RWPE2 (cell line): ENCODE measurements around the gene NEU4.

Source experiments
- ATAC-seq: fragments of 200-7000 bp; cut with Tn5 transposase; 3 replicates; pipeline ENCODE4 v1.9.1; 2021; ENCODE audit warnings: low read depth
- DNase-seq: peaks from one replicate; pipeline ENCODE4 v3.0.0-alpha.2; 2020; ENCODE audit warnings: low spot score
- H3K27ac ChIP-seq: fragments of 450-650 bp; 2 replicates; pipeline ENCODE4 v1.5.1; 2017; ENCODE audit warnings: mild to moderate bottlenecking; ENCODE audit not compliant: poor library complexity, severe bottlenecking
- H3K27me3 ChIP-seq: fragments of 250-450 bp; sonication (Bioruptor Pico); 2 replicates; pipeline ENCODE4 v1.5.1; 2021; ENCODE audit warnings: mild to moderate bottlenecking, moderate library complexity; ENCODE audit not compliant: insufficient read depth, poor library complexity, severe bottlenecking
- H3K36me3 ChIP-seq: fragments of 250-450 bp; sonication (Bioruptor Pico); 2 replicates; pipeline ENCODE4 v1.5.1; 2020; ENCODE audit warnings: low read depth, mild to moderate bottlenecking, moderate library complexity
- H3K4me1 ChIP-seq: fragments of 250-450 bp; sonication (Bioruptor Pico); 2 replicates; pipeline ENCODE4 v1.5.1; 2021; ENCODE audit warnings: mild to moderate bottlenecking, moderate library complexity; ENCODE audit not compliant: insufficient read depth, poor library complexity, severe bottlenecking
- H3K4me3 ChIP-seq: fragments of 250-450 bp; sonication (Bioruptor Pico); 2 replicates; pipeline ENCODE4 v1.5.1; 2021; ENCODE audit warnings: mild to moderate bottlenecking, moderate library complexity; ENCODE audit not compliant: severe bottlenecking
- H3K9me3 ChIP-seq: fragments of 250-450 bp; sonication (Bioruptor Pico); 2 replicates; pipeline ENCODE4 v1.5.1; 2021; ENCODE audit warnings: mild to moderate bottlenecking, moderate library complexity; ENCODE audit not compliant: severe bottlenecking
- TF ChIP-seq, protein P1 (sequence below): fragments of 450-650 bp; IDR thresholded peaks from one replicate; pipeline ENCODE4 v1.5.1; 2017; ENCODE audit warnings: mild to moderate bottlenecking, moderate library complexity; ENCODE audit not compliant: poor library complexity, severe bottlenecking

Gene NEU4

DNA sequence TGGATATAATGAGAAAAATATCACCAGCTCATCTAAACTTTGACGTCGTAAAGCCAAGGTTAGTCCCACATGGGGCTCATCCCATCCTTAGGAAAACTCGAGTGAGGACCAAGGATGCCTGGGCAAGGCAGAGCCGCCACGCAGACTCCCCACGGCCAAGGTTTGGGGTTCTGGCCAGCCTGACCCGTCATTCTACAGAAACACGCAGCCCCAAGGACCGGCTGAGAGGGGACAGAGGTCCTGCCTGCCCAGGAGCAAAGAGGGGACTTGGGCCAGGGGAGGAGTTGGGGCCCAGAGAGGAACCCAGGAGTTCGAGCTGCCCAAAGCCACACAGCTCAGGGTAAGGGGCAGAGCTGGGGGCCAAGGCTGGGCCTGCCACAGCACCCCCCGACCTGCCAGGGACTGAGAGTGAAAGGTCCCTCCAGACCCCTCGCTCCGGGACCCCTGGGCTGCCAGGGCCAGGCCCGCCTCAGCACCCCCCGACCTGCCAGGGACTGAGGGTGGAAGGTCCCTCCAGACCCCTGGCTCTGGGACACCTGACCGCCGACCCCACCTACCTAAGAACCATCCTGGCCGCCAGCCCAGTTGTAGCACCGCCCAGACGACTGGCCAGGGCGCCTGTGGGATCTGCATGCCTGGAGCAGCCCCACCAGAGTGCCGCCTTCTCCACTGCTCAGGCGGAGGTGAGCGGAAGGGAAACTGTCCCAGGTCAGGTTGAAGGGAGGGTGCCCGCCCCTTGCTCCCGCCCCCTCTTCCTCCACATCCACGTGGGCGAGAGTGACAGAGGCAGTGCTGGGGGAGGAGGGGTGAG lies 49.4 kb downstream of the NEU4 start, which contains the start of gene PDCD1:
TSS of gene PDCD1 (minus strand) at position 689 of the 811 bp plus-strand sequence. CDS start at position 633, 56 bp downstream.
- ATAC-seq, result no peak
- H3K27ac ChIP-seq, result no peak within 1 kb of the TSS
- H3K4me3 ChIP-seq, result no peak within 1 kb of the TSS
- H3K27me3 ChIP-seq, result no peaks in the 10 kb centered on the region
- DNase-seq, result peak; percentile 58
- H3K9me3 ChIP-seq, result no peaks in the 10 kb centered on the region
- H3K4me1 ChIP-seq, result no peaks in the 10 kb centered on the region
- TF ChIP-seq, protein P1, sequence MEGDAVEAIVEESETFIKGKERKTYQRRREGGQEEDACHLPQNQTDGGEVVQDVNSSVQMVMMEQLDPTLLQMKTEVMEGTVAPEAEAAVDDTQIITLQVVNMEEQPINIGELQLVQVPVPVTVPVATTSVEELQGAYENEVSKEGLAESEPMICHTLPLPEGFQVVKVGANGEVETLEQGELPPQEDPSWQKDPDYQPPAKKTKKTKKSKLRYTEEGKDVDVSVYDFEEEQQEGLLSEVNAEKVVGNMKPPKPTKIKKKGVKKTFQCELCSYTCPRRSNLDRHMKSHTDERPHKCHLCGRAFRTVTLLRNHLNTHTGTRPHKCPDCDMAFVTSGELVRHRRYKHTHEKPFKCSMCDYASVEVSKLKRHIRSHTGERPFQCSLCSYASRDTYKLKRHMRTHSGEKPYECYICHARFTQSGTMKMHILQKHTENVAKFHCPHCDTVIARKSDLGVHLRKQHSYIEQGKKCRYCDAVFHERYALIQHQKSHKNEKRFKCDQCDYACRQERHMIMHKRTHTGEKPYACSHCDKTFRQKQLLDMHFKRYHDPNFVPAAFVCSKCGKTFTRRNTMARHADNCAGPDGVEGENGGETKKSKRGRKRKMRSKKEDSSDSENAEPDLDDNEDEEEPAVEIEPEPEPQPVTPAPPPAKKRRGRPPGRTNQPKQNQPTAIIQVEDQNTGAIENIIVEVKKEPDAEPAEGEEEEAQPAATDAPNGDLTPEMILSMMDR, result no peak
- no peaks in the 10 kb centered on the region for H3K36me3 ChIP-seq

DNA sequence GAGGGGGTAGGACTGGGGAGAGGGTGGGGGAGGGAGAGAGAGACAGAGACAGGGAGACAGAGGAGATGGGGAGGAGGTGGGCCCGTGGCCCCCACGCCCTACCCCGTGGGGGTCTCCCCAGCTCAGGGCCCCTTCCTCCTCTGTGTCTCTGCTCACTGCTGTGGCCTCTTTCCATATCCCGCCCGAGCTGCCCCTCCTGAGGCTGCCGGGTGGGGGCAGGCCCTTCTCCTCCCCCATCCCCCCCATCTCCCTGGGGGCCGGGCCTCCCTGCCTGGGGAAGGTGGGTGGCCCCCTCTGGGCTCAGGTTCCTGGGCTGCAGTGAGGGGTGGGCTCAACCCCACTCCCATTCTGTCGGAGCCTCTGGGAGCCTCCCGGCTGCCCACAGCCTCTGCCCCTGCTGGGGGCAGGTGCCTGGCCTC lies 50.0 kb downstream of the NEU4 start:
- Histone ChIP-seq H3K4me3 (no peak overlapping the region), H3K4me1 (no peaks in the 10 kb centered on the region), H3K9me3 (no peaks in the 10 kb centered on the region), H3K36me3 (no peaks in the 10 kb centered on the region), H3K27me3 (no peaks in the 10 kb centered on the region), H3K27ac (no peak overlapping the region)
- TF ChIP-seq, protein P1, result no peak
- no peak for DNase-seq
- no peak for ATAC-seq

DNA sequence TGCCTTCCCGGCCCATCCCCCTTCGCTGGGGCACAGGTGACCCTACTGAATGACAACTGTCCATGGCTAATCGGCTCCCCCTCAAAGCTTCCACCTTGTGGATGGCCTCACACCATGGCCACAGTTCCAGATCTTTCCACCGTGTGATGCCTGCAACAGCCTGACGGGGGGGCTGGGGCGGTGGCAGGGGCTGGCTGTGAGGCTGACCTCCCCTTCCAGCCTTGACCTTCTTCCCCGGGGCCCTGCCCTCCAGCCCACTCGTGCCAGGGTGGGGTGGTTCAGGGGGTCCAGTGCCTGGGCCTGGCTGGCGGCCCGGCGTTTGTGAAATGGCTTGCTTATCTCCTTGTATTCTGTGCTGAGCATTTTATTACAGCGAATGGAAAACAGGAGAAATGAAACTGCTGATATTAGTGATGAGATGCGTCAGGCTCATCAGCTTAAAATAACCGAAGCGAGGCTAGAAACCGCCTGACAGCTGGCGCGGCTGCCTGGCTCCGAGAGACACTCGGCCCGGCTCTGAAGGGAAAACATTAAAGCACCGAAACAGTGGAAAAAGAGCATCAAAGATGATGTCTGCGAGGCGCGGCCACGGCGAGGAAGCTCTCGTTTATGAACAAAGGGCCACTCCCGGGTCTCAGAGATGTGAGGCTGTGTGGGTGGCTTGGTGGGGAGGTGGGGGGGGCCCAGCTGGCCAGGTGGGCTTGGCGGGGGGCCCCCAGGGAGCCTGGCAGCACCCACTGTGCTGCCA lies 50.6 kb downstream of the NEU4 start:
- TF ChIP-seq, protein P1, result no peak
- DNase-seq (no peak), ATAC-seq (no peak)
- no peak overlapping the region for H3K4me3 ChIP-seq
- no peaks in the 10 kb centered on the region for H3K27me3 ChIP-seq
- H3K27ac ChIP-seq, result no peak overlapping the region
- H3K4me1 ChIP-seq, result no peaks in the 10 kb centered on the region
- H3K36me3 ChIP-seq, result no peaks in the 10 kb centered on the region
- H3K9me3 ChIP-seq, result no peaks in the 10 kb centered on the region

DNA sequence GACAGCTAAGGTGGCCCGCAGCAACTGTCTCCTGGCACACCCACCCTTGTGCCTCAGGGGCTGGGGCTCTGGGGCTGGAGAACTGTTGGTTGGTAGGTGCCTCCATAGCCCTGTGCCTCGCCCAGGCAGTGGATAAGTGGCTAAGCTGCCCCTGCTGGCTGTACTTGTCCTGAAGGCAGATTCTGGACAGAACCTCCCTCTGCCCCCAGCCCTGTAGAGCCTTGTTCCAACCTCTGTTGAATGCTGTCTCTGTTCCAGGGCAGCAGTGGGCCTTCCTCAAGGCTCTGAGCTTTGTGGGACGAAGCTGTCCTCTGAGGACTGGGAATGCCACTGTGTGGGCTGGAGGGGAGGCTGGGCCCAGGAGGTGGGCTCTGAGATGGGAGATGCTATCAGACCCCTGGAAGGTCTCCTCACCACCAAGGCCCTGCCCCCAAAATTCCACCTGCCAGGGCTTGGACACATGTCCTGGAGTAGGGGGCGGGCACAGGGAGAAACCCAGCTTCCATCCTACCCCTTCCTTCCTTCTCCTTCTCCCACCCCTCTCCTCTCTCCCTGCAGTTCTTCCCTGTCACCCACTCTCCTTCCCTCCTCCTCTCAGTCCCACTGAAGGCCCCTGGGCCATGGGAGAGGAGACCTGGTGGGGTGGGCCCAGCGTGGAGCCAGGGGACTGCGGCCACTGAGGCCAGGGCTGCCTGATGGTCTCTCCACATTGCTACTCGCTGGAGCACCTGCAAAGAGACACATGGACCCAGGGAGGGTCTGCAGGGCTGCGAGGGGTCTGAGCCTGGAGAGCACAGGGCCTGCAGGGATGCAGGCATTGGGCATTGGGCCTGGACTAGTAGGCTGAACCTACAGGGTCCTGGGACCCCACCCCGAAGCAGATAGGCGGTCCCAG lies 51.4 kb downstream of the NEU4 start:
- Histone ChIP-seq H3K4me3 (no peak overlapping the region), H3K36me3 (no peaks in the 10 kb centered on the region), H3K9me3 (no peaks in the 10 kb centered on the region), H3K4me1 (no peaks in the 10 kb centered on the region), H3K27ac (no peak overlapping the region), H3K27me3 (no peaks in the 10 kb centered on the region)
- DNase-seq, result no peak
- ATAC-seq, result peak; percentile 34; the same call in 2 of the 3 replicates
- TF ChIP-seq, protein P1, result no peak
